Measurements from ENCODE around the gene NHEJ1. TPM values are rescaled to one million over a fixed set of nuclear protein-coding genes. Genes with fewer than 3 reads are reported as not detected.

Gene NHEJ1
- total RNA-seq, 4 donors from 2014 or later: 8.6 to 13.8 (median 11.9) TPM

- Histone ChIP-seq H3K36me3 (no peaks in the 10 kb centered on the region), H3K27me3 (no peaks in the 10 kb centered on the region), H3K4me1 (no peaks in the 10 kb centered on the region), H3K9me3 (no peaks in the 10 kb centered on the region), H3K27ac (no peak overlapping the region), H3K4me3 (replicated peaks in 1 of 3) (no peak overlapping the region)
- no peak for DNase-seq
- 62 to 64% methylated on average over 7 to 8 of the region's 8 CpGs for WGBS, 2 donors
- TF ChIP-seq, protein P1, sequence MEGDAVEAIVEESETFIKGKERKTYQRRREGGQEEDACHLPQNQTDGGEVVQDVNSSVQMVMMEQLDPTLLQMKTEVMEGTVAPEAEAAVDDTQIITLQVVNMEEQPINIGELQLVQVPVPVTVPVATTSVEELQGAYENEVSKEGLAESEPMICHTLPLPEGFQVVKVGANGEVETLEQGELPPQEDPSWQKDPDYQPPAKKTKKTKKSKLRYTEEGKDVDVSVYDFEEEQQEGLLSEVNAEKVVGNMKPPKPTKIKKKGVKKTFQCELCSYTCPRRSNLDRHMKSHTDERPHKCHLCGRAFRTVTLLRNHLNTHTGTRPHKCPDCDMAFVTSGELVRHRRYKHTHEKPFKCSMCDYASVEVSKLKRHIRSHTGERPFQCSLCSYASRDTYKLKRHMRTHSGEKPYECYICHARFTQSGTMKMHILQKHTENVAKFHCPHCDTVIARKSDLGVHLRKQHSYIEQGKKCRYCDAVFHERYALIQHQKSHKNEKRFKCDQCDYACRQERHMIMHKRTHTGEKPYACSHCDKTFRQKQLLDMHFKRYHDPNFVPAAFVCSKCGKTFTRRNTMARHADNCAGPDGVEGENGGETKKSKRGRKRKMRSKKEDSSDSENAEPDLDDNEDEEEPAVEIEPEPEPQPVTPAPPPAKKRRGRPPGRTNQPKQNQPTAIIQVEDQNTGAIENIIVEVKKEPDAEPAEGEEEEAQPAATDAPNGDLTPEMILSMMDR (IDR thresholded peaks at IDR 0.05): no peak
- TF ChIP-seq POLR2A (IDR thresholded peaks at IDR 0.05): no peak
- intact Hi-C loops (cut with DNase I): no loop called here
These were observed 122.7 kb downstream of the NHEJ1 start for GRCh38 chr2:219037783-219038499.

- no peaks in the 10 kb centered on the region for H3K4me1 ChIP-seq
- 67 to 86% methylated on average over 2 of the region's 2 CpGs for WGBS, 2 donors
- DNase-seq: no peak
These were observed 124.7 kb downstream of the NHEJ1 start for GRCh38 chr2:219035942-219036341.

GRCh38 chr2:219034823-219035222 lies 125.8 kb downstream of the NHEJ1 start:
- TF ChIP-seq, protein P1 (IDR thresholded peaks at IDR 0.05): no peak
- TF ChIP-seq POLR2A (IDR thresholded peaks at IDR 0.05): no peak
- Histone ChIP-seq H3K27ac (no peak overlapping the region), H3K36me3 (no peaks in the 10 kb centered on the region), H3K27me3 (no peaks in the 10 kb centered on the region), H3K4me1 (no peaks in the 10 kb centered on the region), H3K4me3 (replicated peaks in 1 of 3) (no peak overlapping the region), H3K9me3 (no peaks in the 10 kb centered on the region)
- no peak for DNase-seq
- intact Hi-C loops (cut with DNase I): no loop called here
- 65 to 67% methylated on average over 6 of the region's 6 CpGs for WGBS, 2 donors

More at GRCh38 chr2:219035942-219036341, 124.7 kb downstream of the NHEJ1 start:
- Histone ChIP-seq H3K9me3 (no peaks in the 10 kb centered on the region), H3K36me3 (no peaks in the 10 kb centered on the region), H3K27ac (no peak overlapping the region), H3K4me3 (replicated peaks in 1 of 3) (no peak overlapping the region), H3K27me3 (no peaks in the 10 kb centered on the region)
- intact Hi-C loops (cut with DNase I): no loop called here
- no peak for TF ChIP-seq POLR2A (IDR thresholded peaks at IDR 0.05)
- TF ChIP-seq, protein P1 (IDR thresholded peaks at IDR 0.05): no peak

DNA sequence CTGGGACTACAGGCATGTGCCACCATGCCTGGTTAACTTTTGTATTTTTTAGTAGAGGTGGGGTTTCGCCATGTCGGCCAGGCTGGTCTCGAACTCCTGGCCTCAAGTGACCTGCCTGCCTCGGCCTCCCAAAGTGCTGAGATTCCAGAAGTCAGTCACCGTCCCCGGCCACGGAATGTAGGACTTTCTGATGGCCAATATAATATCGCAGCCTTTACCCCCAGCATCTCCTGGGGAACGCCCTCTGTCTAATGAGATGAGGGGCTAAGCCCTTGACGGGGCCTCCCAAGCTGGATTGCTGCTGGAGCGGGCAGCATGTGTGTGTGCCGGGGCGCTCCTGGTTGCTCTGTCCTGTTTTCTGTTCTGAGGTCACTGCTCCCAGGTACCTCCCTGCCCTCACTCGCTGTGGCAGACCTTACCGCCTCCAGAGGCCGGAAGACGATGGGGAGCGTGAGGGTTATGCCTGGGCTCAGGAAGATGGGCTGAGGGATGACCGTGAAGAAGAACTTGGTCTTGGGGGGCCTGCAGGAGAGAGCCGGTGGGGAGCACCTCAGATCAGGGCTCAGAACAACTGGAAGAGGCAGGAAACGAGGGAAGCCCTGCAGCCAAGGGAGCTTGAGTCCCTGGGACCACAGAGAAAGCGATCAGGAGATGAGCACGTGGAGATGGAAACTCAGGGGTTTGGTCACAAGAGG lies 128.4 kb downstream of the NHEJ1 start:
- DNase-seq: no peak
- H3K4me3 ChIP-seq (replicated peaks in 1 of 3): no peak overlapping the region
- no peaks in the 10 kb centered on the region for H3K36me3 ChIP-seq
- no peaks in the 10 kb centered on the region for H3K4me1 ChIP-seq
- 82 to 83% methylated on average over 23 of the region's 23 CpGs for WGBS, 2 donors
- no peaks in the 10 kb centered on the region for H3K9me3 ChIP-seq
- no peak for TF ChIP-seq POLR2A (IDR thresholded peaks at IDR 0.05)
- TF ChIP-seq, protein P1 (IDR thresholded peaks at IDR 0.05): no peak
- intact Hi-C loops (cut with DNase I): no loop called here
- no peak overlapping the region for H3K27ac ChIP-seq
- H3K27me3 ChIP-seq: no peaks in the 10 kb centered on the region
